GM19397 (cell line): Measurements from ENCODE around the gene POU2F1.

Source experiments
- ATAC-seq: cut with Tn5 transposase; IDR thresholded peaks from one replicate; pipeline ENCODE4 v1.9.1; 2021; ENCODE audit warnings: mild to moderate bottlenecking, moderate library complexity; ENCODE audit not compliant: unreplicated experiment

POU2F1 gene

DNA sequence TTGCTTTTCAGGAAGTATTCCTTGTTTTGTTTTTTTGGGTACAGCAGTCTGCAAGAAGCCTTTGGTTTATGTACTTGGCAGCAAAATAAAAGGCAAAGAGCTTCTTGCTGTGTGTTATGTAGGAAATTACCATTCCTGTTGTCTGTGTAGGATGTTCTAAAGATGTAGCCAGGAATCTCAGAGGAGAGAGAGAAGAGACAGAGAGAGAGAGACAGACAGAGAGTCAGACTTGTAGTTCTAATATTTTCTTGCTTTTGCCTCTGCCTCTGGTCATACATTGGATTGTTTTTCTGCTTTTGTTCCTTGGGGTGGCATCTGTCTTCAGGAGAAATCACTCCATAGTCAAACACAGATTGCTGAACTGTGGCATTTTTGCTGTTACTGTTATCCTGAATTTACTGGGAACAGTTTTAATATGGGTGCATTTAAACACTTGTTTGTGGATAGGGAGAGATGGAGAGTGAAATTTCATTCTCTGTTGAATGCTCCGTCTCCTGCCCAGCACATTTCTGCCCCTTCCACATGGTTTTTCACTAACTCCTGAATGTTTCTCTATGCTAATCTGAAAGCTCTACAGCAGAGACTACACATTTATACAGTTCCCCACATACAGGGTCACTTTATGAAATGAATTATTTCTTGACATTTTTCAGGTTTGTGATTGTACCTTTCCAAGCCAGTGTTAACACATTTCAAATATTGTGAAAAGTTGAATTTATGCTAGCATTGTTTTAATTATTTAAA, 49.8 kb downstream of the POU2F1 start:
- no peak for ATAC-seq

DNA sequence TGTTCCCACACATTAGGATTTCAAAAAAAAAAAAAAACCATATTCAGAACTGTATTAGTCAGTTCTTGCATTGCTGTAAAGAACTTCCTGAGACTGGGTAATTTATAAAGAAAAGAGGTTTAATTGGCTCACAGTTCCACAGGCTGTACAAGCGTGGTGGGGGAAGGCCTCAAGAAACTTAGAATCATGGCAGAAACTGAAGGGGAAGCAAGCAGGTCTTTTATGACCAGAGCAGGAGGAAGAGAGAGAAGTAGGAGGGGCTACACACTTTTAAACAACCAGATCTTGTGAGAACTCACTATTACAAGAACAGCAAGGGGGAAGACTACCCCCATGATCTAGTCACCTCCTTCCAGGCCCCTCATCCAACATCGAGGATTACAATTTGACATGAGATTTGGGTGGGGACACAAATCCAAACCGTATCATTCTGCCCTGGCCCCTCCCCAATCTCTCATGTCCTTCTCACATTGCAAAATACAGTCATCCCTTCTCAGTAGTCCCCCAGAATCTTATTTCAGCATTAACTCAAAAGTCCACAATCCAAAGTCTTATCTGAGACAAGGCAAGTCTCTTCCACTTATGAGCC, 51.8 kb downstream of the POU2F1 start:
- no peak for ATAC-seq

DNA sequence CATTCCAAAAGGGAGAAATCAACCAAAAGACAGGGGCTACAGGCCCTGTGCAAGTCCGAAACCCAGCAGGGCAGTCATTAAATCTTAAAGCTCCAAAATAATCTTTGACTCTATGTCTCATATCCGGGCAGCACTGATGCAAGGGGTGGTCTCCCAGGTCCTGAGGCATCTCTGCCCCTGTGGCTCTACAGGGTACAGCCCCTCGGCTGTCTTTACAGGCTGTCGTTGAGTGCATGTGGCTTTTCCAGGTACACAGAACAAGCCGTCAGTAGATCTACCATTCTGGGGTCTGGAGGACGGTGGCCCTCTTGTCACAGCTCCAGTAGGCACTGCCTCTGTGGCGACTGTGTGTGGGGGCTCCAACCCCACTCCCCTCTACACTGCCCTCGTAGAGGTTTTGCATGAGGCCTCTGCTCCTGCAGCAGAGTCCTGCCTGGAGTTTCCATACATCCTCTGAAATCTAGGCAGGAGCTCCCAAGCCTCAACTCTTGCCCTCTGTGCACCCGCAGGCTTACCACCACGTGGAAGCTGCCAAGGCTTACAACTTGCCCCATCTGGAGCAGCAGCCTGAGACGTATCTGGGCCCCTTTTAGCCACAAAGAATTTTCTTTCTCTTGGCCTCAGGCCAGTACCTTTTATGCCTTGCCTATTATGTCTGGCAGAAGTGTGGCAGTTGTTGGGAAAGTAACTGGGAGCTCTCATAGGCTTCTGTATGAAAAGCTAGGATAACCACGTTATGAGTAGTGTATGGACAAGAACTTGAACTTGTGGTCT, 52.5 kb downstream of the POU2F1 start:
- ATAC-seq: no peak

DNA sequence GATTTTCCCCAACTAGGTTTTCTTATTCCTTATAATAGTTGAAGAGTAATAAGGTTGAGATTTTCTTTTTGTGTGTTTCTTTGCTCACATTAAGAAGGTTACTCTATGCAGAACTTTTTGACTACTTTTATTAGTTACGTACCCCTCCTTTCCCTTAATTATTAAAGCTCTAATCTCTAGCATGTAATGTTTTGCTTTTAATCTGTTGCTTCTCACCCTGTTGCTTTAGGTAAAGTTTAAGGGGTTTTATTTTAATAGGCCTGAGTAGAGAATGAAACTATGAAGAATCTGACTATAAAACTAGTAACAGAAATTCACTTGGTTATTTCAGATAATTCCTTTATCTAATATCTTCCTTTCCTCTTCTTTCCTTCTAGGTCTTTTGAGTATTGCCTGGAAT, 53.4 kb downstream of the POU2F1 start:
- no peak for ATAC-seq

DNA sequence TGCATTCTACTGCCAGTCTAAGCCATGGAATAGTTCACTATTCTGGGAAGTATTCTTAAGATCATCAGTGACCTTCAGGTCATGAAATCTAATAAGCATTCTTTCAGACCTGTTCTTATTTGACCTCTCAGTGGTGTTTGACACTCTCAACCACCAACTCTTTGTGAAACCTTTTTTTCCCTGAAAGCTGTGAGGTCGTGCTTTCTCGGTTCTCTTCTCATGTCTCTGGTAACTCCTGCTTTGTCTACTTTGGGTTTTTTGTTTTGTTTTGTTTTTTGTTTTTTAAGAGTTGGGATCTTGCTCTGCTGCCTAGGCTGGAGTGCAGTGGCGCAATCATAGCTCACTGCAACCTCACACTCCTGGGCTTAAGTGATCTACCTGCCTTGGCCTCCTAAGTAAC, 56.3 kb downstream of the POU2F1 start:
- ATAC-seq: peak; percentile 73

DNA sequence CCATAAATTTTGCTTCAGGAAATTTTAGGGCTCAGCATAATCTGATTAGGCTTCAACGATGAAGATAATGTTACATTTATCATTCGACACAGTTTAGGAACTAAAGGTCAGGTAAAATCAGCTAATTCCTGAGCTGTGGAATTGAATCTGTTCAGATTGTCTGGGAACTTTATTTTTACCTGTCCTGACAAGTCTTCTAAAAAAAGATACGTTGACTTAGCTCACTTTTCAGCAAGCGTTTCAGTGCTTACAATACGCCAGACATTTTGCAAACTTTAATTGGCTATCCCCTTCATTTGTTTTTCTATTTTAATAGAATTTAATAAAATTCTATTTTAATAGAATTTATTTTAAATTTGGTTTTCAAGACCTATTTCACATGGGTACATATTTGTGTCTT, 57.8 kb downstream of the POU2F1 start:
- ATAC-seq: no peak

DNA sequence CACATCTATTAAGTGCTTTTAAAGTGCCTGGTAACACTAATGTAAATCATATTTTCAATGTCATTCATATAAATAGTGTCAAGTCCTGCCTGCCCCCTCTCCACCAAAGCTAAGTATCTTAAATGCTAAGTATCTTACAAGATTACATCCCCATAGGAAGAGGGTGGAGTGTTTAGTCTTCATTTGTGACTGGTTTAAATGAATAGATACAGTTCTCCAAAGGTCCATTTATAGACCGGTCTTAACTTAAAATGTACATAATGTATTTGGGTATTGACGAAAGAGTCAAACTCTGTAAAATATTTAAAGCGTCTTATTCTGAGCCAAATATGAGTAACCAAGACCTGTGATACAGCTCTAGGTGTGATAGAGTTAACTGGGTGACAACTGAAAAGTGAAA, 60.2 kb downstream of the POU2F1 start:
- no peak for ATAC-seq

DNA sequence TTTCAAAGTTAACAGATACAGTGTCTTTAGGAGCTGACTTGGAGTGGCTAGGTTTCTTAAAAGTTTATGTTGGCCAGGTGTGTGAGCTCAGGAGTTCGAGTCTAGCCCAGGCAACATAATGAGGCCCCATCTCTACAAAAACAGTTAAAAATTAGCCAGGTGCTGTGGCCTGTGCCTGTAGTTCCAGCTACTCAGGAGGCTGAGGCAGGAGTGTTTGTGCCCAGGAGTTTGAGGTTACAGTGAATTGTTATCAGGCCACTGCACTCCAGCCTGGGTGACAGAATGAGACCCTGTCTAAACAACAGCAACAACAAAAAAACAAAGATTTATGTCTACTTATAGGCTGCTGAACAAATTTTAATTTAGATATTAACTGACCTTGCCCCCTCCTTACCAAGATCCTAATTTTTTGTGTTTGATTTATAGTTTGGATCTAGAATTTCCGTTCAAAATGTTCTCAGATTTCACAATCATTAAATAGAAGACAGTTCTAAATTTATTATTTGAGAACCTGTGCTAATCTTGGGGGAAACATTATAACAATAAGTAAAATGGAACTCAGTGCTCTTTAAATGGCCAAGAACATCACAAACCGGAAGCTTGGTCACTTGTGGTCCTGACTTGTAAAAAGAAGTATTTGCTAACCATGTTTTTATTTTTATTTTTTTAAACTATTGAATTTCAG, 67.8 kb downstream of the POU2F1 start:
- ATAC-seq: no peak

DNA sequence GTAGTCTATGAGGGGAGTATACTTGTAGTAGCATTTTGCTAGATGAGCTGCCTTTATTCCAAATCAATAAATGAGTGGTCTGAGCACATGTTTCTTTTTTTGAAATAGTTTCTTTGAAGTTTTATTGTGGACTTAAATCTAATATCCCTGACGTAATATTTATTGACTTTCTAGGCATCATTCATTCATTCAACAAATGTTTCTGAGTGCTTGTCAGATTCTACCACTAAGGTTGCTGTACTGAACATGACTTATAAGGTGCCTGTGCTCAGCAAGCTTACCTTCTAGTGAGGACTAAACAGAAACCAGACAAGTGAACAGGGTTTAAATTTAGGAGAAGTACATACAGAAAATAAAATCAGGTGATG, 68.4 kb downstream of the POU2F1 start:
- no peak for ATAC-seq

DNA sequence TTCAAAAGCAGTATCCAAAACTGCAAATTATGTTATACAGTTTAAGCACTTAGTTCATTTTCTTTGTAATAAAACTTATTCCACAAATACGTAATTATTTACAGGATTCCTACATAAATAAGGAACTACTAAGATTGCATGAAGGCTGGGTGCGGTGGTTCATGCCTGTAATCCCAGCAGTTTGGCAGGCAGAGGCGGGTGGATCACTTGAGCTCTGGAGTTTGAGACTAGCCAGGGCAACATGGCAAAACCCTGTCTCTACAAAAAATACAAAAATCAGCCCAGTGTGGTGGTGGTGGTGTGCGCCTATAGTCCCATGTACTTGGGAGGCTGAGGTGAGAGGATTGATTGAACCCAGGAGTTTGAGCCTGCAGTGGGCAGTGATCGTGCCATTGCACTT, 69.3 kb downstream of the POU2F1 start:
- ATAC-seq: no peak

DNA sequence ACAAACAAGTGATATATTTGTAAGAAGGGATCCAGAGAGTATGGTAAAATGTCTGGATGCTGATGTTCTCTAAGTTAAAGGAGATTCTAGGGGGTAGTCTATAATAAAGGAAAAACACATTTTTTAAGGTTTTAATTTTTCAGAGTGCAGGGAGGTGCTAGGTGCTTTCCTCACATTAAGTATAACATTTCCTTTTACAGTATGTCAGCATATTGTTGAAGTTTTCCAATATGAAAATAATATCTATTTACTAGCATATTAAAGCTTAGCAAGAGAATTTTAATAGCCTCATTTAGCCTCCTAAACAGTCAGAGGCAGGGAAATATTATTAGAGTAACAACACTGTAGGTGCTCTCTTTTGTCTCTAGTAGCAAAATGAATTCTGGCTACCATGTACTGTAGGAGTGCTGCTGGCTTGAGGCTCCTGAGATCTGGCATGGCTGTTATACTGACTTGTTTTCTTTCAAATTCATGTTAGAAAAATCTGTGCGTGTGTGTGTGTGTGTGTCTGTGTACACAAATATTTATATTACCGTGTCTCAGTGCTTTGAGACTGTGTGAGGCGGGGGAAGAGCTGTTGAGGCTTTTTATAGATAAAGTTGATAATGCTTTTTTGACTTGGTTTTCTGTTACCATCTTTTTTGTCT, 71.0 kb downstream of the POU2F1 start:
- no peak for ATAC-seq

DNA sequence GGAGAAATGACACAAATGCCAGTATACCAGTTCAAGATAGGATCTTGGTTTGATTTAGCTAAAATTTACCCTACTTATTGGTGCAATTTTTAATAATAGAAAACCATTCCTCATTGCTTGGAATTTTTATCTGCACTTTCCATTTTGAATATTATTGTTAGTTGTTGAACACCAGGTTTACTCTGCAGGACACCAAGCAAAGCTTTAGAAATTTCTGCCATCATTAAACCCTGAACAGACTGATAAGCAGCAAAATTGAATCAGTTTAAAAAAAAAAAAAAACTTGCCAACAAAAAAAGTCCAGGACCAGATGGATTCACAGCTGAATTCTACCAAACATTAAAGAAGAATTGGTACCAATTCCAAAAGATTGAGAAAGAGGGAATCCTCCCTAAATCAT, 71.5 kb downstream of the POU2F1 start:
- ATAC-seq: no peak

DNA sequence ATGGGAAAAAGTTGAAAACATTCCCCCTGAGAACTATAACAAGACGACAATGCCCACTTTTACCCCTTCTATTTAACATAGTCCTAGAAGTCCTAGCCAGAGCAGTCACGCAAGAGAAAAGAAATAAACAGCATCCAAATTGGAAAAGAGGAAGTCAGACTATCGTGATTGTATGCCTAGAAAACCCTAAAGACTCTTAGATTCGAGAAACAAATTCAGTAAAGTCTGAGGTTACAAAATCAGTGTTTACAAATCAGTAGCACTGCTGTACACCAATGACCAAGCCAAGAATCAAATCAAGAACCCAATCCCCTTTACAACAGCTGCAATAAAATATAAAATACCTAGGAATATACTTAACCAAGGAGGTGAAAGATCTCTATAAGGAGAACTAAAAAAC, 72.4 kb downstream of the POU2F1 start:
- no peak for ATAC-seq

DNA sequence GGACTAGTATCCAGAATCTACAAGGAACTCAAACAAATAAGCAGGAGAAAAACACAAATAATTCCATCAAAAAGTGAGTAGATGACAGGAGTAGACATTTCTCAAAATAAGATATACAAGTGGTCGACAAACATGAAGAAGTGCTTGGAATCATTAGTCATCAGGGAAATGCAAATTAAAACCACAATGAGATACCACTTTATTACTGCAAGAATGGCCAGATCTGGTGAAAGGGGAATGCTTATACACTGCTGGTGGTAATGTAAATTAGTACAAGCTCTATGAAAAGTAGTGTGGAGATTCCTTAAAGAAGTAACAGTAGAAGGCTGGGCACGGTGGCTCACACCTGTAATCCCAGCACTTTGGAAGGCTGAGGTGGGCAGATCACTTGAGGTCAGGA, 73.8 kb downstream of the POU2F1 start:
- no peak for ATAC-seq

DNA sequence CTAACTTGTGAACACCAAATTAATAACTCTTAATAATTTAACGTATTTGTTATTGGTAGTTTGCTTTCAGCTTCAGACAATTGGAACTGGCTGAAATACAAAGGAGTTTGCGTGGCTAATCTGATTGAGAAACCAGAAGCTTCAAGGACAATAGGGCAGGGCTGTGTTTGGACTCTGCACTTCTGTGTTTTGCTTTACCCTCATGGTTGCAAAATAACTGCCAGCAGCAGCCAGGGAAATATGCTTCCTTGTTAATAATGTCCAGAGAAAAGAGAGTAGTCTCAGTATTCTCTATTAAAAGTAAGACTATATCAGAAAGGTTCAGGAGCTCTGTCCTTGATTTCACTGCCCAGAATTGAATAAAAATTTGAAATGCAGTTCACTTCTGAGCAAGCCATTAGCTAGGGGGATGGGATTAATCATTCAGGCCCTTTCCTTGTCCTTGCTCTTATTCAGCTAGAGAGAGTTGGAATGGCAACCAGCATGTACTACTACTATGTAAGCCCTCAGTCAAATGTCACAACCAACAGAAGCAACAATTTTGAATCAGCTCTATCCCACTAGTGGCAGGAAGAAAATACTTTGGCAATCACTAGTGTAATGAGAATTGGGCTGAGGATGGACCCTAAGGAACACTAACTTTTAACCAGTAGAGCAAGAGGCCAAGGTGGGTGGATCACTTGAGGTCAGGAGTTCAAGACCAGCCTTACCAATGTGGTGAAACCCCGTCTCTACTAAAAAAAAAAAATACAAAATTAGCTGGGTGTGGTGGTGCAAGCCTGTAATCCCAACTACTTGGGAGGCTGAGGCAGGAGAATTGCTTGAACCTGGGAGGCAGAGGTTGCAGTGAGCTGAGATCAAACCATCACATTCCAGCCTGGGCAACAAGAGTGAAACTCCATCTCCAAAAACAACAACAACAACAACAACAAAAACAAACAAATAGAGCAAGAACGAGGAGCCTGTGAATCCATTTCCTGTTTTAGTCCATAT, 76.8 kb downstream of the POU2F1 start:
- ATAC-seq: no peak

DNA sequence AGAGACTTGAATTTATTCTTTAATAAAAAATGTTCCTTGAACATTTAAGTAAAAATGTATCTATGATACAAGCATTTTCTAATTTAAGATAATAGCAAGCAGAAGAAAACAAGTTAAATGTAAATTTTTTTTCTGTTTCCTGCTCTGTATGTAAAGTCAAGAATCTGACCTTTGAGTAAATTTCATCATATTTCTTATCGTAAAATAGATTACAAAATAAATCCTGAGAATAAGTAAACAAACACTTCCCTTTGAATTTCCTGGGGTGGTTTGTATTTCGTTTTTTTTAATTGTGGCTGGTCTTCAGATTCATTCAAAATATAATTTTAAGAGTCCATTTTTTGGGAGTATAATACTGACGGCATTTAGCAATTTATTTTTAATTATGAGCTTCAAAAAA, 77.6 kb downstream of the POU2F1 start:
- no peak for ATAC-seq

DNA sequence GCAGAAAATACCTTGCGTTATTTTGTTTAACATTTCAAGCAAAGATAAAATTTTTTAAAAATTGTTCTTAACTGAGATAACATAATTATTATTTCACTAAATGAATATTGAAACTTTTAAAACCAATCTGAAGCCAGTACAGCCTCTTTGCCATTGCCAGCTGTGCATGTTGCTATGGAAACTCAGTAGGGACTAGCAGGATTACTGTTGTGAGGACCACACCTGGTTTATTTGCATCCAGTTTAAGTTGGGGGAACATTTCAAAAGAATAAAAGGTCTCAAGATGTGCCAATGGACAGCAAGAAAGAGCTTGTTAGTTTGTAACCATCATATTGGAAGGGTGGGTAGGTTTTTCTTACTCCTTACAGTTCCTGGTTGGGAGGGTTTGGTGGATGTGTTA, 80.7 kb downstream of the POU2F1 start:
- ATAC-seq: no peak

DNA sequence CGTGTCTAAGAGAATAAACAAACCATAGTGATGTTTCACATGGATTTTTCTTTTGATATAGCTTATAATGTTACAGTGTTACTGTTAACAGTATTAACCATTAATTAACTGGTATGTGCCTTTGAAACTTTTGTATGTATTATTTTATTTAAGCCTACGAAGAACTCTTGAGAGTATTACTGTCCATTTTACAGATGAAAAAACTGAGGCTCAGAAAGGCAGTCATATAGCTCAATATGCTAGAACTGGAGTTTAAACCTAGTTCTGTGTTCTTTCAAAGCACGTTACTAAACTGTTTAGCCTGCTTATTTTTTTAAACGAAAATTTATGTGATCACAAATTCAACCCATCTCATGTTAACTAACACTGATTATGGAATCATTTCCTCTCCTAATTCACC, 83.5 kb downstream of the POU2F1 start:
- ATAC-seq: no peak

DNA sequence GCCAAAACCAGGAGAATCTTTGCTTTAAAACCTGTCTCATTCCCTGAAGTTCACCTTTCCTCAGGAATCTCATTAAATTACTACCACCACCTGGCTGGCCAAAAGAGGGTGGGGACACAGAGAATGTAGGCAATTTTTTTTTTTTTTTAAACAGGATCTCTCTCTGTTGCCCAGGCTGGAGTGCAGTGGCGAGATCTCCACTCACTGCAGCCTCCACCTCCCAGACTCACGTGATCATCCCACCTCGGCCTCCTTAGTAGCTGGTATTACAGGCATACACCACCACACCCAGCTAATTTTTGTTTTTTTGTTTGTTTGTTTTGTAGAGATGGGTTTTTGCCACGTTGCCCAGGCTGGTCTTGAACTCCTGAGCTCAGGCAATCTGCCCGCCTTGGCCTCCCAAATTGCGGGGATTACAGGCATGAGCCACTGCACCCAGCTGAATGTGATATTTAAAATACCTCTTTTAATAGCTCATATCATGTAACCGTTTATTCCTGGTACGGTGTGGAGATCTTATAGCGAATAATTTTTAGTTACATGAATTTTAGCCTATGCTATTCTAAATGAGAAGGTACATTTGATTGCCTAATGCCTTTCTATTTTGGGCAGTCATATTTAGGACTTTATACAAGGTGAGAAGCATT, 84.5 kb downstream of the POU2F1 start:
- no peak for ATAC-seq
